SK-N-SH (cell line): Measurements from ENCODE around the gene MEX3A. TPM values are rescaled to one million over a fixed set of nuclear protein-coding genes. Genes with fewer than 3 reads are reported as not detected.
"Not testable (repeated sequence)": the region's sequence is repeated elsewhere in the genome, so short reads cannot be mapped to it uniquely, and the experiment has no call there.

Experiments used
- CTCF ChIA-PET: fragments of 300-600, 350-600 bp; formaldehyde crosslinking; extraction: SDS; loops from one replicate; lab custom pipeline; 2021; lab: Yijun Ruan, JAX
- POLR2A ChIA-PET: fragments of 350-600 bp; sonication (Branson Sonifier 250); formaldehyde crosslinking; extraction: SDS; loops from one replicate; lab custom pipeline; 2020; ENCODE audit warnings: antibody characterized with exemption, inconsistent platforms; lab: Yijun Ruan, JAX
- DNase-seq: peaks from one replicate; pipeline ENCODE4 v3.0.0; 2012
- H2AFZ ChIP-seq: fragments of 200-600 bp; sonication (generic); 2 replicates; pipeline ENCODE4 v1.8.1; 2016; ENCODE audit warnings: antibody characterized with exemption, mild to moderate bottlenecking, low read depth
- H3F3A ChIP-seq: fragments of 200-600 bp; sonication (generic); replicated peaks from 2 replicates; pipeline ENCODE3; 2016; ENCODE audit warnings: antibody characterized with exemption, mild to moderate bottlenecking; ENCODE audit not compliant: insufficient read depth
- H3K27ac ChIP-seq, 2 experiments: fragments of 200-500 bp in 1 of 2; fragments of 200-600 bp in 1 of 2; sonication (Bioruptor generic) in 1 of 2; sonication (generic), shearing (Covaris generic) in 1 of 2; 2 replicates each; pipeline versions ENCODE4 v1.5.1 to v1.6.1; 2014 to 2016; ENCODE audit warnings: low read depth in 2 of 2, inconsistent platforms in 1 of 2, low read length in 1 of 2, mild to moderate bottlenecking in 1 of 2, mixed read lengths in 1 of 2
- H3K27me3 ChIP-seq: fragments of 200-600 bp; sonication (generic), shearing (Covaris generic); 2 replicates; pipeline ENCODE4 v1.6.1; 2016; ENCODE audit warnings: mixed run types; ENCODE audit not compliant: insufficient read depth
- H3K36me3 ChIP-seq, 2 experiments: fragments of 200-500 bp in 1 of 2; fragments of 200-600 bp in 1 of 2; sonication (Bioruptor generic) in 1 of 2; sonication (generic) in 1 of 2; replicated peaks in 1 of 2; 2 replicates each; pipeline versions ENCODE3 to v1.5.1; 2014 to 2016; ENCODE audit warnings: low read length in 1 of 2, mild to moderate bottlenecking in 1 of 2; ENCODE audit not compliant: insufficient read depth in 2 of 2, control insufficient read depth in 1 of 2
- H3K4me1 ChIP-seq, 2 experiments: fragments of 200-500 bp in 1 of 2; fragments of 200-600 bp in 1 of 2; sonication (Bioruptor generic) in 1 of 2; sonication (generic), shearing (Covaris generic) in 1 of 2; 2 replicates each; pipeline versions ENCODE4 v1.5.1 to v1.6.1; 2014 to 2016; ENCODE audit warnings: low read depth in 1 of 2, low read length in 1 of 2, mixed run types in 1 of 2; ENCODE audit not compliant: insufficient read depth in 2 of 2, control insufficient read depth in 1 of 2
- H3K4me2 ChIP-seq: fragments of 200-600 bp; sonication (generic), shearing (Covaris generic); 2 replicates; pipeline ENCODE4 v1.6.1; 2017; ENCODE audit warnings: mixed run types
- H3K4me3 ChIP-seq, 2 experiments: fragments of 200-500 bp in 1 of 2; fragments of 200-600 bp in 1 of 2; sonication (Bioruptor generic) in 1 of 2; sonication (generic), shearing (Covaris generic) in 1 of 2; 2 replicates each; pipeline versions ENCODE4 v1.5.1 to v1.8.1; 2014 to 2016; ENCODE audit warnings: low read depth in 2 of 2, inconsistent platforms in 1 of 2, low read length in 1 of 2, mild to moderate bottlenecking in 1 of 2, mixed read lengths in 1 of 2, moderate library complexity in 1 of 2
- H3K79me2 ChIP-seq: fragments of 200-600 bp; sonication (generic); 2 replicates; pipeline ENCODE4 v1.8.1; 2017; ENCODE audit warnings: mild to moderate bottlenecking; ENCODE audit not compliant: insufficient read depth
- H3K9ac ChIP-seq: fragments of 200-600 bp; sonication (generic); 2 replicates; pipeline ENCODE4 v1.6.1; 2017; ENCODE audit warnings: mixed run types
- H3K9me2 ChIP-seq: fragments of 200-600 bp; sonication (generic); 2 replicates; pipeline ENCODE4 v1.6.1; 2017; ENCODE audit warnings: mixed run types
- H3K9me3 ChIP-seq: fragments of 200-600 bp; sonication (generic); 2 replicates; pipeline ENCODE4 v1.6.1; 2017; ENCODE audit warnings: mixed run types, mild to moderate bottlenecking, moderate library complexity
- H4K20me1 ChIP-seq: fragments of 200-600 bp; sonication (generic); 2 replicates; pipeline ENCODE4 v1.6.1; 2017; ENCODE audit warnings: mild to moderate bottlenecking, mixed run types; ENCODE audit not compliant: insufficient read depth
- CHD2 ChIP-seq: fragments of 150-350 bp; IDR thresholded peaks from 2 replicates; pipeline ENCODE4 v1.6.1; 2018; ENCODE audit warnings: low read length; ENCODE audit not compliant: partially characterized antibody
- FOXJ3 ChIP-seq: sonication (generic); formaldehyde crosslinking; IDR thresholded peaks from 2 replicates; pipeline ENCODE4 v1.5.1; 2020; ENCODE audit warnings: mild to moderate bottlenecking, missing genetic modification reagents
- FOXM1 ChIP-seq: IDR thresholded peaks from 2 replicates; pipeline ENCODE4 v1.4.0; 2012; ENCODE audit warnings: low read depth, mild to moderate bottlenecking
- GATA2 ChIP-seq: sonication (generic); formaldehyde crosslinking; IDR thresholded peaks from 2 replicates; pipeline ENCODE4 v1.5.0; 2020; ENCODE audit warnings: mild to moderate bottlenecking, missing genetic modification reagents
- NFIC ChIP-seq: IDR thresholded peaks from 2 replicates; pipeline ENCODE4 v1.4.0; 2012; ENCODE audit warnings: borderline replicate concordance
- RAD21 ChIP-seq: IDR thresholded peaks from 2 replicates; pipeline ENCODE4 v1.6.1; 2012; ENCODE audit warnings: mild to moderate bottlenecking, low read length
- RFX5 ChIP-seq: IDR thresholded peaks from 2 replicates; pipeline ENCODE4 v1.6.1; 2012; ENCODE audit warnings: mild to moderate bottlenecking, improper control_type of control experiment, low read length
- SIN3A ChIP-seq: IDR thresholded peaks from 2 replicates; pipeline ENCODE4 v1.6.1; 2012; ENCODE audit warnings: low read depth, mild to moderate bottlenecking, low read length, moderate library complexity, borderline replicate concordance
- TAF1 ChIP-seq: IDR thresholded peaks from 2 replicates; pipeline ENCODE4 v1.6.1; 2012; ENCODE audit warnings: low read depth, mild to moderate bottlenecking, low read length, moderate library complexity, borderline replicate concordance
- WGBS: methylation state at CpG from one replicate; pipeline ENCODE4 v1.1.6; 2017; ENCODE audit warnings: low lambda C conversion rate; 5-methylcytosine and 5-hydroxymethylcytosine counted together
- polyA plus RNA-seq, 3 experiments: library from polyadenylated mRNA; depleted of rRNA; stranded (reverse); fragments of >200 nt; gene quantifications; 2 replicates each; pipeline ENCODE4 v1.2.3, GENCODE V29; 2012
- TF ChIP-seq, protein P1 (sequence below): IDR thresholded peaks from 2 replicates; pipeline ENCODE4 v1.4.0; 2012; ENCODE audit warnings: low read depth, borderline replicate concordance
- TF ChIP-seq, protein P2 (sequence below): IDR thresholded peaks from 2 replicates; pipeline ENCODE4 v1.4.0; 2012; ENCODE audit warnings: low read depth
- TF ChIP-seq, protein P3 (sequence below): IDR thresholded peaks from 2 replicates; pipeline ENCODE4 v1.6.1; 2012; ENCODE audit warnings: mild to moderate bottlenecking, low read depth, low read length, moderate library complexity
- TF ChIP-seq, protein P4 (sequence below): IDR thresholded peaks from 2 replicates; pipeline ENCODE4; 2012

Gene MEX3A
- polyA plus RNA-seq, 1 of the 3 experiments (the other 2 are of a cell fraction), result 16.2 TPM

DNA sequence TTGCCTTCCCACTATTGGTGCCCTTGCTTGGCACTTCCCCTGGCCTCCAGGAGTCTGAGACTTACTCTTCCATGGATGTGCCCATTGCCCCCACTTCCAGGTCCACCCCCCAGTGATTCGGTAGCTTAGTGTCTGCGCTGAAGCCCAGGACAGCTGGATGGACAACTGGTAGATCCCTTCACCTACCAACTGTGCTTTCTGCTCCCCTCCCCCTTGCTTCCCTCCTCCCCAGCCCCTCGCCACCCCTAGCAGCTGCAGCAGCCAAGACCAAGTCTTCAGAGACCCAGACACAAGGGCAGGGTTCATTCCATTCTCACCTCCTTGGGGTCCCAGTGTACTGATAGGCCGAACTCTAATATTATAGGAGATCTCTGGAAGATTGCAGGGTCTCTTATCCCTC, 39.2 kb upstream of the MEX3A start:
- Histone ChIP-seq H3K4me2 (peak overlapping the region; percentile 95), H3K27me3 (no peaks in the 10 kb centered on the region), H3K4me3 (peak overlapping the region in 1 of 2 experiments; percentile 94; a peak in 2 of 4 replicates), H3K36me3 (peaks cover 0 to 38% of the 10 kb centered on the region in 2 experiments), H2AFZ (no peak overlapping the region), H4K20me1 (peaks cover 83% of the 10 kb centered on the region), H3K9me3 (no peaks in the 10 kb centered on the region), H3K4me1 (peaks cover 69 to 72% of the 10 kb centered on the region in 2 experiments), H3K9ac (peak overlapping the region; percentile 97; the same call in 1 of the 2 replicates), H3K27ac (peak overlapping the region; percentile 98 to 100), H3K79me2 (peaks cover 95% of the 10 kb centered on the region), H3K9me2 (no peaks in the 10 kb centered on the region), H3F3A (peaks cover 87% of the 10 kb centered on the region)
- ChIA-PET CTCF (interaction anchor here (0.7 to 40.5 kb wide), 4 partner anchors 9 to 131 kb away, joined by 3 to 1559 read pairs (median 69); partner anchors contain the start of gene MEX3A), POLR2A (no interaction called here)
- no peak for TF ChIP-seq NFIC
- WGBS, result 74% methylated on average over 3 of the region's 4 CpGs
- DNase-seq, result no peak

DNA sequence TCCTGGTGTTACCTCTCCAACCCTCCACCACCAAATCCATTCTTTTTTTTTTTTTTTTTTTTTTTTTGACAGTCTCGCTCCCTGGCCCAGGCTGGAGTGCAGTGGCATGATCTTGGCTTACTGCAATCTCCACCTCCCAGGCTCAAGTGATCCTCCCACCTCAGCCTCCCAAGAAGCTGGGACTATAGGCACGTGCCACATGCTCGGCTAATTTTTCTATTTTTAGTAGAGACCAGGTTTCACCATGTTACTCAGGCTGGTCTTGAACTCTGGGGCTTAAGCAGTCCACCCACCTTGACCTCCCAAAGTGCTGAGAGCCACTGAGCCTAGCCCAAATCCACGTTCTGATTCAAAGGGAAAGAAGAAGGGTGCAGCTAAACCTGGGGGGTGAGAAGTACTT, 38.7 kb upstream of the MEX3A start:
- Histone ChIP-seq H3K36me3 (peaks cover 0 to 38% of the 10 kb centered on the region in 2 experiments), H4K20me1 (peaks cover 87% of the 10 kb centered on the region), H3K27ac (peak overlapping the region; percentile 98 to 100), H3K9ac (peak overlapping the region; percentile 97; the same call in 1 of the 2 replicates), H3K4me2 (peak overlapping the region; percentile 95), H3K4me3 (peak overlapping the region in 1 of 2 experiments; percentile 94; a peak in 1 of 4 replicates), H3K4me1 (peaks cover 65 to 71% of the 10 kb centered on the region in 2 experiments), H3K79me2 (peaks cover 98% of the 10 kb centered on the region), H3F3A (peaks cover 88% of the 10 kb centered on the region)
- H3K27me3 ChIP-seq, H2AFZ ChIP-seq, DNase-seq, POLR2A ChIA-PET, H3K9me3 ChIP-seq, H3K9me2 ChIP-seq: not testable (repeated sequence)
- 49% methylated on average over 4 of the region's 4 CpGs for WGBS
- CTCF ChIA-PET, result interaction anchor here (0.7 to 40.5 kb wide), 4 partner anchors 9 to 132 kb away, joined by 3 to 1559 read pairs (median 70); partner anchors contain the start of gene MEX3A

DNA sequence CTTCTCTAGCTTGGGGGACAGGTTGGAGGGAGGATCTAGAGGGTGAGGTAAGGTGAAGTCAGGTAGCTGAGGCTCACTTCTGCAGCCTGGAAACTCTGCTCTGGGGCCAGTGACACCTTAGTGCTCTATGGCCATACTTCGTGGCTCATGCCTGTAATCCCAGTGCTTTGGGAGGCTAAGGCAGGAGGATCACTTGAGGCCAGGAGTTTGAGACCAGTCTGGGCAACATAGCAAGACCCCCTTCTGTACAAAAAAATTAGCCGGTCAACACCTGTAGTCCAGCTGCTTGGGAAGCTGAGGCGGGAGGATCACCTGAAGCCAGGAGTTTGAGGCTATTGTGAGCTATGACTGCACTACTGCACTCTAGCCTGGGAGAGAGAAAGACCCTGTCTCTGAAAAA, 38.1 kb upstream of the MEX3A start:
- Histone ChIP-seq H4K20me1 (peaks cover 94% of the 10 kb centered on the region), H3F3A (peaks cover 82% of the 10 kb centered on the region), H3K4me3 (peak overlapping the region in 1 of 2 experiments; percentile 94; a peak in 2 of 4 replicates), H3K36me3 (peaks cover 0 to 43% of the 10 kb centered on the region in 2 experiments), H3K27me3 (no peaks in the 10 kb centered on the region)
- 100% methylated on average over 3 of the region's 3 CpGs for WGBS
- ChIA-PET CTCF (interaction anchor here (1.1 to 40.5 kb wide), 4 partner anchors 10 to 870 kb away, joined by 3 to 1559 read pairs (median 70); partner anchors contain the start of gene MEX3A), POLR2A (no interaction called here)
- TF ChIP-seq, protein P1, sequence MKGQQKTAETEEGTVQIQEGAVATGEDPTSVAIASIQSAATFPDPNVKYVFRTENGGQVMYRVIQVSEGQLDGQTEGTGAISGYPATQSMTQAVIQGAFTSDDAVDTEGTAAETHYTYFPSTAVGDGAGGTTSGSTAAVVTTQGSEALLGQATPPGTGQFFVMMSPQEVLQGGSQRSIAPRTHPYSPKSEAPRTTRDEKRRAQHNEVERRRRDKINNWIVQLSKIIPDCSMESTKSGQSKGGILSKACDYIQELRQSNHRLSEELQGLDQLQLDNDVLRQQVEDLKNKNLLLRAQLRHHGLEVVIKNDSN, result no peak
- TF ChIP-seq, protein P2, sequence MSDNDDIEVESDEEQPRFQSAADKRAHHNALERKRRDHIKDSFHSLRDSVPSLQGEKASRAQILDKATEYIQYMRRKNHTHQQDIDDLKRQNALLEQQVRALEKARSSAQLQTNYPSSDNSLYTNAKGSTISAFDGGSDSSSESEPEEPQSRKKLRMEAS, result no peak
- TF ChIP-seq FOXJ3 (no peak), GATA2 (CRISPR knock-in tag) (no peak), RFX5 (no peak), FOXM1 (no peak), TAF1 (no peak), CHD2 (no peak), SIN3A (no peak), RAD21 (no peak)
- TF ChIP-seq, protein P3, sequence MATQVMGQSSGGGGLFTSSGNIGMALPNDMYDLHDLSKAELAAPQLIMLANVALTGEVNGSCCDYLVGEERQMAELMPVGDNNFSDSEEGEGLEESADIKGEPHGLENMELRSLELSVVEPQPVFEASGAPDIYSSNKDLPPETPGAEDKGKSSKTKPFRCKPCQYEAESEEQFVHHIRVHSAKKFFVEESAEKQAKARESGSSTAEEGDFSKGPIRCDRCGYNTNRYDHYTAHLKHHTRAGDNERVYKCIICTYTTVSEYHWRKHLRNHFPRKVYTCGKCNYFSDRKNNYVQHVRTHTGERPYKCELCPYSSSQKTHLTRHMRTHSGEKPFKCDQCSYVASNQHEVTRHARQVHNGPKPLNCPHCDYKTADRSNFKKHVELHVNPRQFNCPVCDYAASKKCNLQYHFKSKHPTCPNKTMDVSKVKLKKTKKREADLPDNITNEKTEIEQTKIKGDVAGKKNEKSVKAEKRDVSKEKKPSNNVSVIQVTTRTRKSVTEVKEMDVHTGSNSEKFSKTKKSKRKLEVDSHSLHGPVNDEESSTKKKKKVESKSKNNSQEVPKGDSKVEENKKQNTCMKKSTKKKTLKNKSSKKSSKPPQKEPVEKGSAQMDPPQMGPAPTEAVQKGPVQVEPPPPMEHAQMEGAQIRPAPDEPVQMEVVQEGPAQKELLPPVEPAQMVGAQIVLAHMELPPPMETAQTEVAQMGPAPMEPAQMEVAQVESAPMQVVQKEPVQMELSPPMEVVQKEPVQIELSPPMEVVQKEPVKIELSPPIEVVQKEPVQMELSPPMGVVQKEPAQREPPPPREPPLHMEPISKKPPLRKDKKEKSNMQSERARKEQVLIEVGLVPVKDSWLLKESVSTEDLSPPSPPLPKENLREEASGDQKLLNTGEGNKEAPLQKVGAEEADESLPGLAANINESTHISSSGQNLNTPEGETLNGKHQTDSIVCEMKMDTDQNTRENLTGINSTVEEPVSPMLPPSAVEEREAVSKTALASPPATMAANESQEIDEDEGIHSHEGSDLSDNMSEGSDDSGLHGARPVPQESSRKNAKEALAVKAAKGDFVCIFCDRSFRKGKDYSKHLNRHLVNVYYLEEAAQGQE, result no peak
- TF ChIP-seq, protein P4, sequence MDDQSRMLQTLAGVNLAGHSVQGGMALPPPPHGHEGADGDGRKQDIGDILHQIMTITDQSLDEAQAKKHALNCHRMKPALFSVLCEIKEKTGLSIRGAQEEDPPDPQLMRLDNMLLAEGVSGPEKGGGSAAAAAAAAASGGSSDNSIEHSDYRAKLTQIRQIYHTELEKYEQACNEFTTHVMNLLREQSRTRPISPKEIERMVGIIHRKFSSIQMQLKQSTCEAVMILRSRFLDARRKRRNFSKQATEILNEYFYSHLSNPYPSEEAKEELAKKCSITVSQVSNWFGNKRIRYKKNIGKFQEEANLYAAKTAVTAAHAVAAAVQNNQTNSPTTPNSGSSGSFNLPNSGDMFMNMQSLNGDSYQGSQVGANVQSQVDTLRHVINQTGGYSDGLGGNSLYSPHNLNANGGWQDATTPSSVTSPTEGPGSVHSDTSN, result no peak
- TF ChIP-seq, all 33 proteins: peak for 0
- Histone ChIP-seq H3K9me2 (no peaks in the 10 kb centered on the region), H3K4me2 (peak overlapping the region; percentile 95), H3K9me3 (no peaks in the 10 kb centered on the region), H2AFZ (no peak overlapping the region), H3K27ac (peak overlapping the region; percentile 43 to 100), H3K9ac (peak overlapping the region; percentile 97; the same call in 1 of the 2 replicates), H3K4me1 (peaks cover 68% of the 10 kb centered on the region in 2 experiments), H3K79me2 (peaks cover 100% of the 10 kb centered on the region)
- no peak for DNase-seq
